OCI-LY3 (cell line): ENCODE data around the gene TBATA.

ENCODE experiments used
- H2AFZ ChIP-seq: fragments of 200-600, 300-600 bp; shearing (Covaris generic); 2 replicates; pipeline ENCODE4 v1.6.0; 2014; ENCODE audit warnings: antibody characterized with exemption, low read depth, low read length
- H3K27ac ChIP-seq: fragments of 200-600, 300-600 bp; sonication (generic); 2 replicates; pipeline ENCODE4 v1.5.1; 2014; ENCODE audit warnings: mild to moderate bottlenecking, low read length, moderate library complexity, mixed read lengths
- H3K27me3 ChIP-seq: fragments of 200-600, 300-600 bp; sonication (generic); 2 replicates; pipeline ENCODE4 v1.6.1; 2014; ENCODE audit warnings: low read depth, low read length, mixed read lengths
- H3K36me3 ChIP-seq: fragments of 200-600, 300-600 bp; sonication (generic); replicated peaks from 2 replicates; pipeline ENCODE3; 2014; ENCODE audit warnings: low read depth, low read length, mixed read lengths
- H3K4me1 ChIP-seq: fragments of 300-600, 200-600 bp; sonication (generic); 2 replicates; pipeline ENCODE4 v1.6.1; 2014; ENCODE audit warnings: low read length, mixed read lengths
- H3K4me2 ChIP-seq: fragments of 200-600, 300-600 bp; sonication (generic); 2 replicates; pipeline ENCODE4 v1.6.1; 2014; ENCODE audit warnings: low read length, mixed read lengths
- H3K4me3 ChIP-seq: fragments of 300-600, 200-600 bp; sonication (generic); 2 replicates; pipeline ENCODE4 v1.5.1; 2014; ENCODE audit warnings: antibody characterized with exemption, mild to moderate bottlenecking, low read length, moderate library complexity
- H3K79me2 ChIP-seq: fragments of 300-600, 200-600 bp; shearing (Covaris generic); 2 replicates; pipeline ENCODE4 v1.6.1; 2014; ENCODE audit warnings: mild to moderate bottlenecking, low read length, mixed read lengths
- H3K9ac ChIP-seq: fragments of 300-600, 200-600 bp; shearing (Covaris generic); 2 replicates; pipeline ENCODE4 v1.6.0; 2014; ENCODE audit warnings: mild to moderate bottlenecking, low read length, moderate library complexity
- H3K9me3 ChIP-seq: fragments of 200-600, 300-600 bp; shearing (Covaris generic); 2 replicates; pipeline ENCODE4 v1.6.1; 2014; ENCODE audit warnings: low read length, mixed read lengths; ENCODE audit not compliant: insufficient read depth
- H4K20me1 ChIP-seq: fragments of 200-600, 300-600 bp; sonication (generic); 2 replicates; pipeline ENCODE4 v1.6.1; 2016; ENCODE audit warnings: low read length, mixed read lengths; ENCODE audit not compliant: insufficient read depth
- CTCF ChIP-seq: fragments of 200-600, 300-600 bp; sonication (generic); IDR thresholded peaks from 2 replicates; pipeline ENCODE4 v1.5.1; 2014; ENCODE audit warnings: antibody characterized with exemption, low read length, low read depth
- EZH2phosphoT487 ChIP-seq: fragments of 200-600 bp; shearing (Covaris generic); IDR thresholded peaks from 2 replicates; pipeline ENCODE4 v1.6.1; 2018; ENCODE audit warnings: antibody characterized with exemption, mixed run types, low read depth

TBATA gene

GRCh38 chr10:70733051-70733450 is 52.1 kb downstream of the TBATA start:
- Histone ChIP-seq H3K9me3 (no peaks in the 10 kb centered on the region), H3K4me3 (no peak overlapping the region), H2AFZ (no peak overlapping the region), H3K4me2 (no peak overlapping the region), H3K27ac (no peak overlapping the region), H3K27me3 (no peaks in the 10 kb centered on the region), H3K9ac (no peak overlapping the region), H4K20me1 (no peaks in the 10 kb centered on the region), H3K4me1 (no peaks in the 10 kb centered on the region), H3K79me2 (no peaks in the 10 kb centered on the region), H3K36me3 (no peaks in the 10 kb centered on the region)
- TF ChIP-seq CTCF (no peak), EZH2phosphoT487 (no peak)

GRCh38 chr10:70732569-70732968 is 52.6 kb downstream of the TBATA start:
- no peaks in the 10 kb centered on the region for H3K36me3 ChIP-seq
- H3K4me1 ChIP-seq, result no peaks in the 10 kb centered on the region
- no peak for TF ChIP-seq EZH2phosphoT487
- no peak for TF ChIP-seq CTCF
- no peak overlapping the region for H3K4me2 ChIP-seq
- no peaks in the 10 kb centered on the region for H3K9me3 ChIP-seq
- no peak overlapping the region for H3K9ac ChIP-seq
- H3K27ac ChIP-seq, result no peak overlapping the region
- no peaks in the 10 kb centered on the region for H4K20me1 ChIP-seq
- H3K27me3 ChIP-seq, result no peaks in the 10 kb centered on the region
- H3K79me2 ChIP-seq, result no peaks in the 10 kb centered on the region
- no peak overlapping the region for H2AFZ ChIP-seq
- H3K4me3 ChIP-seq, result no peak overlapping the region

GRCh38 chr10:70730955-70731354 is 54.2 kb downstream of the TBATA start:
- Histone ChIP-seq H3K4me3 (no peak overlapping the region), H3K4me2 (no peak overlapping the region), H2AFZ (no peak overlapping the region), H3K27me3 (no peaks in the 10 kb centered on the region), H3K4me1 (no peaks in the 10 kb centered on the region), H3K9ac (no peak overlapping the region), H3K27ac (no peak overlapping the region), H3K36me3 (no peaks in the 10 kb centered on the region), H4K20me1 (no peaks in the 10 kb centered on the region), H3K79me2 (no peaks in the 10 kb centered on the region), H3K9me3 (no peaks in the 10 kb centered on the region)
- TF ChIP-seq CTCF (no peak), EZH2phosphoT487 (no peak)

GRCh38 chr10:70729763-70730357 is 55.3 kb downstream of the TBATA start:
- Histone ChIP-seq H4K20me1 (no peaks in the 10 kb centered on the region), H3K9ac (no peak overlapping the region), H3K36me3 (no peaks in the 10 kb centered on the region), H3K79me2 (no peaks in the 10 kb centered on the region), H3K27me3 (no peaks in the 10 kb centered on the region), H2AFZ (no peak overlapping the region), H3K9me3 (no peaks in the 10 kb centered on the region), H3K4me3 (no peak overlapping the region), H3K27ac (no peak overlapping the region), H3K4me2 (no peak overlapping the region), H3K4me1 (no peaks in the 10 kb centered on the region)
- TF ChIP-seq EZH2phosphoT487, result no peak
- no peak for TF ChIP-seq CTCF
